Activated CD4-positive, alpha-beta T cell treated with anti-CD3 and anti-CD28 coated beads for 36 hours (primary cell): ENCODE data around the gene PGGT1B. TPM values are rescaled to one million over a fixed set of nuclear protein-coding genes. Genes with fewer than 3 reads are reported as not detected.

Experiments used
- ATAC-seq: fragments of 200-7000 bp; cut with Tn5 transposase; one replicate; pipeline ENCODE4 v1.10.0; 2021; ENCODE audit warnings: mild to moderate bottlenecking, moderate library complexity
- CTCF ChIA-PET: fragments of 350-600 bp; sonication (Branson Sonifier 250); formaldehyde crosslinking; loops from one replicate; lab custom pipeline; 2021; ENCODE audit warnings: antibody characterized with exemption; lab: Charles Lee
- POLR2A ChIA-PET: fragments of 350-600 bp; sonication (Branson Sonifier 250); formaldehyde crosslinking; loops from one replicate; lab custom pipeline; 2021; ENCODE audit warnings: antibody characterized with exemption, inconsistent platforms; lab: Charles Lee
- DNase-seq: peaks from one replicate; pipeline ENCODE4 v3.0.0-alpha.2; 2020
- H3K27ac Mint-ChIP-seq: one replicate; pipeline ENCODE4 v1.8.0; 2021; ENCODE audit warnings: mixed read lengths
- H3K27me3 Mint-ChIP-seq: one replicate; pipeline ENCODE4 v1.8.0; 2021; ENCODE audit warnings: mixed read lengths
- H3K36me3 Mint-ChIP-seq: one replicate; pipeline ENCODE4 v1.8.0; 2021; ENCODE audit warnings: low read depth, mixed read lengths
- H3K4me1 Mint-ChIP-seq: one replicate; pipeline ENCODE4 v1.8.0; 2021; ENCODE audit warnings: mixed read lengths
- H3K4me3 Mint-ChIP-seq: one replicate; pipeline ENCODE4 v1.8.0; 2021; ENCODE audit warnings: mild to moderate bottlenecking, moderate library complexity, mixed read lengths
- H3K9me3 Mint-ChIP-seq: one replicate; pipeline ENCODE4 v1.8.0; 2021; ENCODE audit warnings: low read depth, mixed read lengths
- intact Hi-C, 2 experiments: fragments of 100-400 bp; cut with DNase I in 1 of 2; cut with micrococcal nuclease in 1 of 2; formaldehyde crosslinking; loops; one replicate each; pipeline versions ENCODE4 v1.14.2 to v1.15.1; 2022 to 2024; cut with DNase I, micrococcal nuclease
- total RNA-seq, 2 experiments: library from RNA; stranded (reverse); gene quantifications; one replicate each; pipeline ENCODE4 v1.2.3, GENCODE V29; 2021

PGGT1B gene
- total RNA-seq, 2 experiments from 2014 or later: 38.9 to 44.3 TPM

GRCh38 chr5:115291397-115291796, 28.7 kb upstream of the PGGT1B start:
- H3K4me3 Mint-ChIP-seq: no peak overlapping the region
- intact Hi-C loops: loop anchor here in 1 of 2 experiments (10.0 kb wide), 1 partner anchor 793 kb away; the partner anchor contains the start of gene COMMD10
- H3K4me1 Mint-ChIP-seq: peaks cover 9% of the 10 kb centered on the region

GRCh38 chr5:115289104-115289503, 26.4 kb upstream of the PGGT1B start:
- Mint-ChIP-seq H3K27ac (no peak overlapping the region), H3K9me3 (peaks cover 2% of the 10 kb centered on the region), H3K36me3 (peaks cover 2% of the 10 kb centered on the region), H3K4me1 (peaks cover 9% of the 10 kb centered on the region), H3K27me3 (no peaks in the 10 kb centered on the region), H3K4me3 (no peak overlapping the region)
- no peak for DNase-seq
- intact Hi-C loops: no loop called here
- CTCF ChIA-PET: no interaction called here
- POLR2A ChIA-PET: no interaction called here
- no peak for ATAC-seq

More at GRCh38 chr5:115291397-115291796, 28.7 kb upstream of the PGGT1B start:
- ChIA-PET CTCF (no interaction called here), POLR2A (no interaction called here)
- peaks cover 2% of the 10 kb centered on the region for H3K36me3 Mint-ChIP-seq
- DNase-seq: no peak
- no peak for ATAC-seq
- H3K9me3 Mint-ChIP-seq: peaks cover 2% of the 10 kb centered on the region
- no peak overlapping the region for H3K27ac Mint-ChIP-seq
- H3K27me3 Mint-ChIP-seq: no peaks in the 10 kb centered on the region

- Mint-ChIP-seq H3K9me3 (no peaks in the 10 kb centered on the region), H3K36me3 (no peaks in the 10 kb centered on the region), H3K4me3 (no peak overlapping the region), H3K4me1 (peaks cover 9% of the 10 kb centered on the region), H3K27me3 (no peaks in the 10 kb centered on the region), H3K27ac (no peak overlapping the region)
- ATAC-seq (no peak), DNase-seq (no peak)
- POLR2A ChIA-PET: no interaction called here
- intact Hi-C loops: no loop called here
- CTCF ChIA-PET: no interaction called here
These were observed 21.3 kb upstream of the PGGT1B start for GRCh38 chr5:115284021-115284420.

- H3K4me1 Mint-ChIP-seq: peaks cover 7% of the 10 kb centered on the region
- no peaks in the 10 kb centered on the region for H3K9me3 Mint-ChIP-seq
- H3K27me3 Mint-ChIP-seq: no peaks in the 10 kb centered on the region
- H3K36me3 Mint-ChIP-seq: no peaks in the 10 kb centered on the region
- no peak overlapping the region for H3K4me3 Mint-ChIP-seq
- ChIA-PET CTCF (no interaction called here), POLR2A (no interaction called here)
- no peak for DNase-seq
- no peak overlapping the region for H3K27ac Mint-ChIP-seq
- ATAC-seq: no peak
- intact Hi-C loops: no loop called here
These were observed 19.5 kb upstream of the PGGT1B start for GRCh38 chr5:115282131-115282530.

- no peak overlapping the region for H3K4me3 Mint-ChIP-seq
- POLR2A ChIA-PET: no interaction called here
- H3K4me1 Mint-ChIP-seq: no peaks in the 10 kb centered on the region
- no peaks in the 10 kb centered on the region for H3K9me3 Mint-ChIP-seq
- no peak for DNase-seq
- no peak overlapping the region for H3K27ac Mint-ChIP-seq
- no peak for ATAC-seq
- H3K36me3 Mint-ChIP-seq: peaks cover 2% of the 10 kb centered on the region
- intact Hi-C loops: no loop called here
- no peaks in the 10 kb centered on the region for H3K27me3 Mint-ChIP-seq
- CTCF ChIA-PET: interaction anchor here (0.9 kb wide), 1 partner anchor 177 kb away, joined by 3 read pairs; no protein-coding TSS in a partner anchor
These were observed 11.9 kb upstream of the PGGT1B start for GRCh38 chr5:115274584-115274983.

- CTCF ChIA-PET: no interaction called here
- POLR2A ChIA-PET: no interaction called here
- no peak for ATAC-seq
- no peak overlapping the region for H3K4me3 Mint-ChIP-seq
- H3K9me3 Mint-ChIP-seq: no peaks in the 10 kb centered on the region
- peaks cover 2% of the 10 kb centered on the region for H3K36me3 Mint-ChIP-seq
- H3K27ac Mint-ChIP-seq: no peak overlapping the region
- intact Hi-C loops: no loop called here
- DNase-seq: no peak
- no peaks in the 10 kb centered on the region for H3K27me3 Mint-ChIP-seq
- H3K4me1 Mint-ChIP-seq: no peaks in the 10 kb centered on the region
These were observed 9.8 kb upstream of the PGGT1B start for GRCh38 chr5:115272297-115272958.

GRCh38 chr5:115271295-115272050, 8.8 kb upstream of the PGGT1B start:
- H3K4me3 Mint-ChIP-seq: no peak overlapping the region
- no peaks in the 10 kb centered on the region for H3K4me1 Mint-ChIP-seq
- H3K9me3 Mint-ChIP-seq: no peaks in the 10 kb centered on the region
- DNase-seq (no peak), ATAC-seq (no peak)
- no peak overlapping the region for H3K27ac Mint-ChIP-seq
- intact Hi-C loops: no loop called here
- peaks cover 2% of the 10 kb centered on the region for H3K36me3 Mint-ChIP-seq
- no peaks in the 10 kb centered on the region for H3K27me3 Mint-ChIP-seq
- ChIA-PET POLR2A (no interaction called here), CTCF (interaction anchor here (0.9 kb wide), 1 partner anchor 8 kb away, joined by 4 read pairs; no protein-coding TSS in a partner anchor)

- H3K4me1 Mint-ChIP-seq: peaks cover 8% of the 10 kb centered on the region
- ATAC-seq: no peak
- intact Hi-C loops: no loop called here
- ChIA-PET POLR2A (no interaction called here), CTCF (no interaction called here)
- H3K27me3 Mint-ChIP-seq: no peaks in the 10 kb centered on the region
- DNase-seq: no peak
- no peak overlapping the region for H3K4me3 Mint-ChIP-seq
- H3K9me3 Mint-ChIP-seq: no peaks in the 10 kb centered on the region
- peaks cover 8% of the 10 kb centered on the region for H3K36me3 Mint-ChIP-seq
- H3K27ac Mint-ChIP-seq: no peak overlapping the region
These were observed 4.9 kb upstream of the PGGT1B start for GRCh38 chr5:115267617-115268016.

- no peak overlapping the region for H3K4me3 Mint-ChIP-seq
- CTCF ChIA-PET: interaction anchor here (1.7 to 2.0 kb wide), 2 partner anchors 14 to 18 kb away, joined by 5 read pairs; no protein-coding TSS in a partner anchor
- POLR2A ChIA-PET: interaction anchor here (0.5 kb wide), 1 partner anchor 623 kb away, joined by 4 read pairs; no protein-coding TSS in a partner anchor
- DNase-seq (no peak), ATAC-seq (no peak)
- intact Hi-C loops: no loop called here
- H3K4me1 Mint-ChIP-seq: peaks cover 20% of the 10 kb centered on the region
- H3K27ac Mint-ChIP-seq: no peak overlapping the region
- H3K9me3 Mint-ChIP-seq: no peaks in the 10 kb centered on the region
- H3K36me3 Mint-ChIP-seq: peaks cover 8% of the 10 kb centered on the region
- H3K27me3 Mint-ChIP-seq: no peaks in the 10 kb centered on the region
These were observed 2.5 kb upstream of the PGGT1B start for GRCh38 chr5:115265220-115265619.

- H3K4me1 Mint-ChIP-seq: peaks cover 25% of the 10 kb centered on the region
- H3K4me3 Mint-ChIP-seq: no peak overlapping the region
- no peak for DNase-seq
- CTCF ChIA-PET: interaction anchor here (2.0 kb wide), 1 partner anchor 18 kb away, joined by 5 read pairs; no protein-coding TSS in a partner anchor
- no peak overlapping the region for H3K27ac Mint-ChIP-seq
- no peaks in the 10 kb centered on the region for H3K27me3 Mint-ChIP-seq
- POLR2A ChIA-PET: no interaction called here
- no peak for ATAC-seq
- H3K9me3 Mint-ChIP-seq: no peaks in the 10 kb centered on the region
- H3K36me3 Mint-ChIP-seq: peaks cover 8% of the 10 kb centered on the region
- intact Hi-C loops: no loop called here
These were observed 2.1 kb upstream of the PGGT1B start for GRCh38 chr5:115264786-115265185.

GRCh38 chr5:115263078-115263380, 352 bp upstream of the PGGT1B start:
- intact Hi-C loops: loop anchor here (2.0 kb wide), 1 partner anchor 578 kb away; the partner anchor contains the start of genes AP3S1 (in 2 of the 2) and ATG12 (in 2 of the 2)
- DNase-seq: no peak
- Mint-ChIP-seq H3K36me3 (peaks cover 12% of the 10 kb centered on the region), H3K4me1 (peaks cover 42% of the 10 kb centered on the region), H3K27me3 (no peaks in the 10 kb centered on the region), H3K4me3 (peak overlapping the region; percentile 89), H3K9me3 (no peaks in the 10 kb centered on the region), H3K27ac (peak overlapping the region; percentile 95)
- ChIA-PET POLR2A (no interaction called here), CTCF (interaction anchor here (0.6 to 1.3 kb wide), 6 partner anchors 8 to 339 kb away, joined by 3 to 4 read pairs (median 3); partner anchors contain the start of gene TICAM2)
- ATAC-seq: no peak
